Endothelial cell (in vitro differentiated cells): ENCODE measurements around the gene EXOSC3. TPM values are rescaled to one million over a fixed set of nuclear protein-coding genes. Genes with fewer than 3 reads are reported as not detected.

Experiments used
- DNase-seq: peaks from one replicate; pipeline ENCODE4 v3.0.0; 2021; ENCODE audit warnings: low spot score
- H3K27ac Mint-ChIP-seq: one replicate; pipeline ENCODE4 v1.8.0; 2021; ENCODE audit warnings: mixed read lengths, inconsistent platforms; ENCODE audit not compliant: unreplicated experiment
- H3K27me3 Mint-ChIP-seq: one replicate; pipeline ENCODE4 v1.8.0; 2021; ENCODE audit warnings: mild to moderate bottlenecking, moderate library complexity, mixed read lengths, inconsistent platforms; ENCODE audit not compliant: unreplicated experiment
- H3K36me3 Mint-ChIP-seq: one replicate; pipeline ENCODE4 v1.8.0; 2021; ENCODE audit warnings: mild to moderate bottlenecking, low read depth, mixed read lengths, inconsistent platforms; ENCODE audit not compliant: unreplicated experiment
- H3K4me1 Mint-ChIP-seq: one replicate; pipeline ENCODE4 v1.8.0; 2021; ENCODE audit warnings: mild to moderate bottlenecking, mixed read lengths, inconsistent platforms; ENCODE audit not compliant: unreplicated experiment
- H3K4me3 Mint-ChIP-seq: one replicate; pipeline ENCODE4 v1.8.0; 2021; ENCODE audit warnings: mild to moderate bottlenecking, mixed read lengths, inconsistent platforms; ENCODE audit not compliant: unreplicated experiment
- H3K9me3 Mint-ChIP-seq: one replicate; pipeline ENCODE4 v1.8.0; 2021; ENCODE audit warnings: mixed read lengths, inconsistent platforms; ENCODE audit not compliant: unreplicated experiment
- CTCF ChIP-seq: fragments of 200-600 bp; sonication (generic); IDR thresholded peaks from one replicate; pipeline ENCODE4 v1.5.0; 2021; ENCODE audit warnings: antibody characterized with exemption; ENCODE audit not compliant: unreplicated experiment
- total RNA-seq: library from RNA; stranded (reverse); fragmentation: NEBNext Ultra II Directional; extraction: Animal tissue kit (Norgen Biotek cat#: 25700); gene quantifications from one replicate; pipeline ENCODE4 v1.2.1, GENCODE V29; 2021; ENCODE audit not compliant: unreplicated experiment

Gene EXOSC3
- total RNA-seq, 1 donor from 2014 or later, result 30.8 TPM

GRCh38 chr9:37790096-37790495 is 5.2 kb upstream of the EXOSC3 start:
- Mint-ChIP-seq H3K27ac (no peak overlapping the region), H3K4me3 (no peak overlapping the region), H3K36me3 (peaks cover 5% of the 10 kb centered on the region), H3K4me1 (peaks cover 4% of the 10 kb centered on the region), H3K27me3 (no peaks in the 10 kb centered on the region), H3K9me3 (no peaks in the 10 kb centered on the region)
- no peak for DNase-seq
- TF ChIP-seq CTCF, result no peak

- DNase-seq, result no peak
- TF ChIP-seq CTCF, result no peak
- Mint-ChIP-seq H3K4me3 (no peak overlapping the region), H3K27ac (no peak overlapping the region), H3K27me3 (no peaks in the 10 kb centered on the region), H3K36me3 (peaks cover 5% of the 10 kb centered on the region), H3K4me1 (peaks cover 8% of the 10 kb centered on the region), H3K9me3 (no peaks in the 10 kb centered on the region)
Measured at GRCh38 chr9:37788332-37788731, 3.5 kb upstream of the EXOSC3 start.

DNA sequence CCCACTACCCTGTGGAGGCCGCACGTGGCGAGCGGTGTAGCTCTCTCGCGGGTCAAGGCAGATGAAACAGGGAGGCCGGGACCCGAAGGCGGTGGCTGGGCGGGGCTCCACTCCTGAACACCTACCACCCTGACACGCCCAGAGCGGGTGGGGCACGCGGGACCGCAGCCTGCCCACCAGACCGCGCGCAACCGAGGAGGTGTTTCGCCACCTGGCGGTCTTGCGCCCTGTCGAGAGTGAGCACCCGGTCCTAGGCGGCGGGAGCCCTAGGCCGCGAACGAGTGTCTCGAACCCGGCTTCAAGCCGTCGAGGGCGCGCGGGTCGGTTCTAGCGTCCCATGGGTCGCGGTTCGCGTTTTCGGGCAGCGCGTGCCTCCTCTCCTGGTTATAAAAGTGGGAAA is 2.2 kb upstream of the EXOSC3 start:
- no peaks in the 10 kb centered on the region for H3K27me3 Mint-ChIP-seq
- no peaks in the 10 kb centered on the region for H3K9me3 Mint-ChIP-seq
- DNase-seq, result no peak
- no peak overlapping the region for H3K4me3 Mint-ChIP-seq
- H3K36me3 Mint-ChIP-seq, result peaks cover 12% of the 10 kb centered on the region
- H3K4me1 Mint-ChIP-seq, result peaks cover 17% of the 10 kb centered on the region
- H3K27ac Mint-ChIP-seq, result no peak overlapping the region
- no peak for TF ChIP-seq CTCF

DNA sequence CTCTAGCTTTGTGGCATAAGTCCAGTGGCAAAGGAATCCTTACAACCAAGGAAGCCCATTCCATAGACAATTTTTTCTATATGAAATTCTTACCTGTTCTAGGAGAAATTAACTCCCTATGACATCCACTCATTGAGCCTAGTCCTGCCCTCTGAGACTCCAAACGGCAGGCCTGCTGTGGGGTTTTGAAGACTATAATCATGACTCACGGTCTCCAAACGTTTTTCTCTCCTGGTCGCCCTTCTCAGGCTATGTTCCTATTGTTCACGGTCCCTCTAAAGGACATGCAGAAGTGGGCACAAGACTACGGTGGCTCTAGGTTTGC is 611 bp downstream of the EXOSC3 start:
- peak overlapping the region; percentile 91 for H3K27ac Mint-ChIP-seq
- peaks cover 17% of the 10 kb centered on the region for H3K36me3 Mint-ChIP-seq
- peak overlapping the region; percentile 96 for H3K4me3 Mint-ChIP-seq
- H3K4me1 Mint-ChIP-seq, result peaks cover 17% of the 10 kb centered on the region
- TF ChIP-seq CTCF, result no peak
- no peak for DNase-seq
- no peaks in the 10 kb centered on the region for H3K9me3 Mint-ChIP-seq
- no peaks in the 10 kb centered on the region for H3K27me3 Mint-ChIP-seq

DNA sequence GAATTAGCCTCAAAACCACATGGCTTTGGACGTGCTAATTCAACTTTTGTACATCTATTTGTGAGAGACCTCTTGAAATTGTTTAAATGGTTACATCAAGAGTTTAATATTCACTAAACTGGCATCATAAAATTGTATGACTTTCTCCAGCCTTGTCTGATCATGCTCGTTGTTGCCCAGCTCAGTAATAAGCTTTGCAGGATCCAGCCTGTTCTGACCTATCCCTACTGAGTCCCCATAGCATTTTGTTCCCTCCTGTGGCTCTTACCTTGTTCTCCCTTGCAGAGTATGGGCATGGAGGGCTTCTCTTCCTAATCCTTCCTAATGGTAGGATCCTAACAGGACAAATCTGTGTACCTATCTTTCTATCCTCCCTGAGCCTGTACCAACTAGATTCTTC is 6.3 kb downstream of the EXOSC3 start:
- DNase-seq, result no peak
- Mint-ChIP-seq H3K4me3 (no peak overlapping the region), H3K27ac (no peak overlapping the region), H3K4me1 (peaks cover 8% of the 10 kb centered on the region), H3K9me3 (no peaks in the 10 kb centered on the region), H3K27me3 (no peaks in the 10 kb centered on the region), H3K36me3 (peaks cover 18% of the 10 kb centered on the region)
- no peak for TF ChIP-seq CTCF
